H9 (cell line): Measurements from ENCODE around the gene SFMBT2. TPM values are rescaled to one million over a fixed set of nuclear protein-coding genes. Genes with fewer than 3 reads are reported as not detected.

Experiments
- DNase-seq: peaks from one replicate; pipeline ENCODE4 v3.0.0-alpha.2; 2017
- H2AFZ ChIP-seq: one replicate; pipeline ENCODE4 v1.6.1; 2013; ENCODE audit warnings: mild to moderate bottlenecking, low read length, control low read depth, moderate library complexity
- H2AK5ac ChIP-seq: 2 replicates; pipeline ENCODE4 v1.6.1; 2013; ENCODE audit warnings: low read length, control low read depth, mixed read lengths; ENCODE audit not compliant: insufficient read length
- H2BK120ac ChIP-seq: one replicate; pipeline ENCODE4 v1.6.1; 2013; ENCODE audit warnings: low read depth, mild to moderate bottlenecking, low read length, control low read depth, inconsistent platforms; ENCODE audit not compliant: poor library complexity, severe bottlenecking
- H2BK12ac ChIP-seq: 2 replicates; pipeline ENCODE4 v1.6.1; 2013; ENCODE audit warnings: low read length, control low read depth, mixed read lengths, low read depth; ENCODE audit not compliant: insufficient read length
- H2BK15ac ChIP-seq: 2 replicates; pipeline ENCODE4 v1.6.1; 2013; ENCODE audit warnings: low read depth, low read length, control low read depth
- H2BK20ac ChIP-seq: one replicate; pipeline ENCODE4 v1.6.1; 2013; ENCODE audit warnings: low read depth, mild to moderate bottlenecking, low read length, control low read depth, inconsistent platforms; ENCODE audit not compliant: poor library complexity, severe bottlenecking
- H2BK5ac ChIP-seq: 2 replicates; pipeline ENCODE4 v1.6.1; 2013; ENCODE audit warnings: low read length, control low read depth, mixed read lengths; ENCODE audit not compliant: insufficient read length
- H3K14ac ChIP-seq: 2 replicates; pipeline ENCODE4 v1.6.1; 2013; ENCODE audit warnings: low read length, control low read depth; ENCODE audit not compliant: insufficient read depth
- H3K18ac ChIP-seq: 2 replicates; pipeline ENCODE4 v1.6.1; 2013; ENCODE audit warnings: low read depth, mild to moderate bottlenecking, mixed read lengths, low read length, control low read depth; ENCODE audit not compliant: insufficient read length
- H3K23ac ChIP-seq: 2 replicates; pipeline ENCODE4 v1.6.1; 2013; ENCODE audit warnings: low read length, control low read depth, mixed read lengths, low read depth; ENCODE audit not compliant: insufficient read length
- H3K23me2 ChIP-seq: 2 replicates; pipeline ENCODE4 v1.6.1; 2013; ENCODE audit warnings: low read depth, mild to moderate bottlenecking, mixed read lengths, low read length, control low read depth; ENCODE audit not compliant: insufficient read length, poor library complexity, severe bottlenecking
- H3K27ac ChIP-seq: 2 replicates; pipeline ENCODE4 v1.5.1; 2013; ENCODE audit warnings: low read length, control low read depth, mixed read lengths, low read depth; ENCODE audit not compliant: insufficient read length
- H3K27me3 ChIP-seq: 2 replicates; pipeline ENCODE4 v1.6.1; 2013; ENCODE audit warnings: low read length, control low read depth, inconsistent platforms; ENCODE audit not compliant: insufficient read depth
- H3K4ac ChIP-seq: 2 replicates; pipeline ENCODE4 v1.6.1; 2013; ENCODE audit warnings: low read depth, mild to moderate bottlenecking, control low read depth, inconsistent platforms, low read length, moderate library complexity
- H3K4me1 ChIP-seq: 2 replicates; pipeline ENCODE4 v1.6.1; 2013; ENCODE audit warnings: low read length, control low read depth, inconsistent platforms; ENCODE audit not compliant: insufficient read depth
- H3K4me2 ChIP-seq: 2 replicates; pipeline ENCODE4 v1.6.1; 2013; ENCODE audit warnings: low read length, control low read depth, mixed read lengths; ENCODE audit not compliant: insufficient read length, insufficient read depth
- H3K56ac ChIP-seq: 2 replicates; pipeline ENCODE4 v1.6.1; 2013; ENCODE audit warnings: low read depth, mild to moderate bottlenecking, mixed read lengths, low read length, control low read depth; ENCODE audit not compliant: insufficient read length
- H3K79me1 ChIP-seq: 2 replicates; pipeline ENCODE4 v1.6.1; 2013; ENCODE audit warnings: low read depth, mild to moderate bottlenecking, moderate library complexity, low read length, control low read depth, inconsistent platforms; ENCODE audit not compliant: insufficient read depth, poor library complexity, severe bottlenecking
- H3K79me2 ChIP-seq: 2 replicates; pipeline ENCODE4 v1.6.1; 2013; ENCODE audit warnings: low read length, control low read depth, inconsistent platforms; ENCODE audit not compliant: insufficient read depth
- H3K9ac ChIP-seq: 2 replicates; pipeline ENCODE4 v1.6.1; 2013; ENCODE audit warnings: low read length, control low read depth, mixed read lengths; ENCODE audit not compliant: insufficient read length; ENCODE audit errors: extremely low read depth
- H3K9me3 ChIP-seq: one replicate; pipeline ENCODE4 v1.6.1; 2013; ENCODE audit warnings: low read depth, low read length, inconsistent platforms; ENCODE audit not compliant: control insufficient read depth
- H3T11ph ChIP-seq: one replicate; pipeline ENCODE4 v1.6.1; 2013; ENCODE audit warnings: mild to moderate bottlenecking, low read length, control low read depth, inconsistent platforms
- H4K20me1 ChIP-seq: one replicate; pipeline ENCODE4 v1.6.1; 2013; ENCODE audit not compliant: control insufficient read depth, insufficient read length, insufficient read depth
- H4K5ac ChIP-seq: 2 replicates; pipeline ENCODE4 v1.6.1; 2013; ENCODE audit warnings: low read depth, mild to moderate bottlenecking, mixed read lengths, low read length, control low read depth; ENCODE audit not compliant: insufficient read length
- H4K8ac ChIP-seq: replicated peaks from 2 replicates; pipeline ENCODE4 v1.6.1; 2013; ENCODE audit warnings: low read length, control low read depth, mixed read lengths, low read depth; ENCODE audit not compliant: insufficient read length
- H4K91ac ChIP-seq: 2 replicates; pipeline ENCODE4 v1.6.1; 2013; ENCODE audit warnings: low read depth, mild to moderate bottlenecking, moderate library complexity, mixed read lengths, low read length, control low read depth; ENCODE audit not compliant: insufficient read length
- H3K27ac Mint-ChIP-seq, 3 experiments: 2 replicates in 2 of 3; 3 replicates in 1 of 3; pipeline ENCODE4 v1.8.0; 2020 to 2021; ENCODE audit warnings: mixed read lengths in 3 of 3, mild to moderate bottlenecking in 1 of 3, moderate library complexity in 1 of 3
- H3K27me3 Mint-ChIP-seq: 2 replicates; pipeline ENCODE4 v1.8.0; 2021; ENCODE audit warnings: low read depth, mild to moderate bottlenecking, moderate library complexity, mixed read lengths
- H3K36me3 Mint-ChIP-seq, 3 experiments: 2 replicates in 2 of 3; 3 replicates in 1 of 3; pipeline ENCODE4 v1.8.0; 2020 to 2021; ENCODE audit warnings: low read depth in 3 of 3, mixed read lengths in 3 of 3; ENCODE audit not compliant: insufficient read depth in 1 of 3
- H3K4me1 Mint-ChIP-seq, 2 experiments: 2 replicates each; pipeline ENCODE4 v1.8.0; 2020; ENCODE audit warnings: mixed read lengths in 2 of 2
- H3K4me3 Mint-ChIP-seq, 2 experiments: 2 replicates in 1 of 2; 3 replicates in 1 of 2; pipeline ENCODE4 v1.8.0; 2020 to 2021; ENCODE audit warnings: mild to moderate bottlenecking in 2 of 2, mixed read lengths in 2 of 2, moderate library complexity in 1 of 2
- H3K9me3 Mint-ChIP-seq, 2 experiments: 2 replicates in 1 of 2; 3 replicates in 1 of 2; pipeline ENCODE4 v1.8.0; 2020; ENCODE audit warnings: mild to moderate bottlenecking in 2 of 2, mixed read lengths in 2 of 2, moderate library complexity in 1 of 2
- CTCF ChIP-seq: fragments of 200-600 bp; sonication (generic); conservative IDR thresholded peaks from 3 replicates; pipeline ENCODE4 v1.8.0; 2021; ENCODE audit warnings: antibody characterized with exemption, mild to moderate bottlenecking
- WGBS: extraction: QIAGEN DNeasy Blood & Tissue Kit; methylation state at CpG from one replicate; pipeline ENCODE4 v1.1.7; 2013; ENCODE audit warnings: missing lambda C conversion rate, low lambda C conversion rate, mixed read lengths; ENCODE audit not compliant: insufficient read length; ENCODE audit errors: extremely low coverage; 5-methylcytosine and 5-hydroxymethylcytosine counted together
- total RNA-seq: library from RNA; stranded (reverse); gene quantifications from 2 replicates; pipeline ENCODE4 v1.2.1, GENCODE V29; 2021

SFMBT2 gene
- total RNA-seq, 1 experiment from 2014 or later, result 5.3 TPM

- no peak overlapping the region for H3K4me2 ChIP-seq
- H3K27me3 ChIP-seq, result no peaks in the 10 kb centered on the region
- no peaks in the 10 kb centered on the region for H3K4me1 ChIP-seq
- no peak overlapping the region for H2BK20ac ChIP-seq
- WGBS, result no CpG with 5 or more reads among the region's 5 CpGs
- no peak overlapping the region for H2AK5ac ChIP-seq
- Mint-ChIP-seq H3K4me1 (no peaks in the 10 kb centered on the region), H3K27me3 (no peaks in the 10 kb centered on the region), H3K36me3 (no peaks in the 10 kb centered on the region), H3K27ac (no peak overlapping the region), H3K9me3 (no peaks in the 10 kb centered on the region), H3K4me3 (no peak overlapping the region)
- H4K91ac ChIP-seq, result no peak overlapping the region
- no peak overlapping the region for H2BK15ac ChIP-seq
- H4K20me1 ChIP-seq, result no peaks in the 10 kb centered on the region
- H3K27ac ChIP-seq, result no peak overlapping the region
- H3K14ac ChIP-seq, result no peak overlapping the region
- H3K56ac ChIP-seq, result no peak overlapping the region
- H3K23ac ChIP-seq, result no peak overlapping the region
- H3T11ph ChIP-seq, result no peak overlapping the region
- no peak overlapping the region for H2AFZ ChIP-seq
- DNase-seq, result no peak
- H3K9me3 ChIP-seq, result no peaks in the 10 kb centered on the region
- H3K18ac ChIP-seq, result no peak overlapping the region
- no peak overlapping the region for H3K4ac ChIP-seq
- H3K9ac ChIP-seq, result no peak overlapping the region
- no peaks in the 10 kb centered on the region for H3K79me2 ChIP-seq
- no peak overlapping the region for H2BK12ac ChIP-seq
- no peak overlapping the region for H2BK5ac ChIP-seq
- no peak overlapping the region for H2BK120ac ChIP-seq
- no peaks in the 10 kb centered on the region for H3K23me2 ChIP-seq
- no peak overlapping the region for H4K5ac ChIP-seq
- TF ChIP-seq CTCF, result no peak
- H3K79me1 ChIP-seq, result no peaks in the 10 kb centered on the region
- H4K8ac ChIP-seq, result no peak overlapping the region
These were observed 140.8 kb downstream of the SFMBT2 start for GRCh38 chr10:7269988-7270387.
